OCI-LY1 (cell line): Measurements from ENCODE around the gene CTNS.

Experiments used
- CTCF ChIP-seq: fragments of 200-600 bp; sonication (generic), shearing (Covaris generic); IDR thresholded peaks from 2 replicates; pipeline ENCODE4 v1.5.1; 2017; ENCODE audit warnings: mild to moderate bottlenecking, antibody characterized with exemption, low read length, moderate library complexity, mixed read lengths
- EZH2 ChIP-seq: fragments of 200-600 bp; sonication (generic), shearing (Covaris generic); IDR thresholded peaks from 2 replicates; pipeline ENCODE4 v1.8.0; 2017; ENCODE audit warnings: borderline replicate concordance, mixed run types, mild to moderate bottlenecking, antibody characterized with exemption, low read length, moderate library complexity, mixed read lengths

DNA sequence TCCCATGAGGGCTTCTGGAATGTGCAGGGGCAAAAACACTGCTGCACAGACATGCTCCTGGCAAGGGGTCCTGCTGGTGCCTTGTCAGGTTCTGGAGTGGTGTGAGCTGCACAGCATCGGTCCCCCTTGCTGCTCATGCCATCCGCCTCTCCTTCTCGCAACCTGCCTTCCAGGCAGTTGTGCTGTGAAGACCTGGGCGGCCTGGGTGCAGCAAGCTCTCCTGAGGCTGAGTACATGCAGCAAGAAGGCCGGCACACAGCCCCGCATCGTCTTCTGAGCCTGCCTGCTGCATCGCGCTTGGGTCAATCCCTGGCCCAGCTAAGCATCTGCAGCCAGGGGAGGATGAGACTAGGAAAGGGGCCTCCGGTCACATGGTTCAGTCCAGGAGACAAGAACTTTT lies 26.9 kb upstream of the CTNS start:
- TF ChIP-seq CTCF (no peak), EZH2 (no peak)
